Activated CD8-positive, alpha-beta T cell treated with anti-CD3 and anti-CD28 coated beads for 36 hours (primary cell): ENCODE data around the gene CCDC159. TPM values are rescaled to one million over a fixed set of nuclear protein-coding genes. Genes with fewer than 3 reads are reported as not detected.
A peak's percentile ranks its signal among the peaks of the same experiment; 100 is the strongest.

Experiments used
- ATAC-seq: fragments of 200-7000 bp; cut with Tn5 transposase; one replicate; pipeline ENCODE4 v1.10.0; 2021; ENCODE audit warnings: mild to moderate bottlenecking, moderate library complexity
- CTCF ChIA-PET: fragments of 350-600 bp; sonication (Branson Sonifier 250); formaldehyde crosslinking; loops from one replicate; lab custom pipeline; 2021; ENCODE audit warnings: antibody characterized with exemption; lab: Charles Lee
- POLR2A ChIA-PET: fragments of 350-600 bp; sonication (Branson Sonifier 250); formaldehyde crosslinking; loops from one replicate; lab custom pipeline; 2021; ENCODE audit warnings: antibody characterized with exemption; lab: Charles Lee
- DNase-seq: peaks from one replicate; pipeline ENCODE4 v3.0.0-alpha.2; 2020
- H3K27ac Mint-ChIP-seq: one replicate; pipeline ENCODE4 v1.8.0; 2021; ENCODE audit warnings: mild to moderate bottlenecking, mixed read lengths
- H3K27me3 Mint-ChIP-seq: one replicate; pipeline ENCODE4 v1.8.0; 2021; ENCODE audit warnings: mixed read lengths
- H3K36me3 Mint-ChIP-seq: one replicate; pipeline ENCODE4 v1.8.0; 2021; ENCODE audit warnings: low read depth, mixed read lengths
- H3K4me1 Mint-ChIP-seq: one replicate; pipeline ENCODE4 v1.8.0; 2021; ENCODE audit warnings: low read depth, mixed read lengths
- H3K4me3 Mint-ChIP-seq: one replicate; pipeline ENCODE4 v1.8.0; 2021; ENCODE audit warnings: mild to moderate bottlenecking, moderate library complexity, mixed read lengths
- H3K9me3 Mint-ChIP-seq: one replicate; pipeline ENCODE4 v1.8.0; 2021; ENCODE audit warnings: mixed read lengths
- intact Hi-C: fragments of 100-400 bp; cut with micrococcal nuclease; formaldehyde crosslinking; loops from one replicate; pipeline ENCODE4 v1.10.0; 2022
- total RNA-seq, 2 experiments: library from RNA; stranded (reverse); gene quantifications; one replicate each; pipeline ENCODE4 v1.2.3, GENCODE V29; 2021
- TF ChIP-seq, protein P1 (sequence below): fragments of 200-600 bp; IDR thresholded peaks from one replicate; pipeline ENCODE4 v1.8.0; 2022; ENCODE audit warnings: antibody characterized with exemption, mild to moderate bottlenecking

Gene CCDC159
- 10 to 100 TPM in 1 of 2 experiments, 1 to 10 TPM in 1; 9.7 to 10.5 TPM for total RNA-seq

DNA sequence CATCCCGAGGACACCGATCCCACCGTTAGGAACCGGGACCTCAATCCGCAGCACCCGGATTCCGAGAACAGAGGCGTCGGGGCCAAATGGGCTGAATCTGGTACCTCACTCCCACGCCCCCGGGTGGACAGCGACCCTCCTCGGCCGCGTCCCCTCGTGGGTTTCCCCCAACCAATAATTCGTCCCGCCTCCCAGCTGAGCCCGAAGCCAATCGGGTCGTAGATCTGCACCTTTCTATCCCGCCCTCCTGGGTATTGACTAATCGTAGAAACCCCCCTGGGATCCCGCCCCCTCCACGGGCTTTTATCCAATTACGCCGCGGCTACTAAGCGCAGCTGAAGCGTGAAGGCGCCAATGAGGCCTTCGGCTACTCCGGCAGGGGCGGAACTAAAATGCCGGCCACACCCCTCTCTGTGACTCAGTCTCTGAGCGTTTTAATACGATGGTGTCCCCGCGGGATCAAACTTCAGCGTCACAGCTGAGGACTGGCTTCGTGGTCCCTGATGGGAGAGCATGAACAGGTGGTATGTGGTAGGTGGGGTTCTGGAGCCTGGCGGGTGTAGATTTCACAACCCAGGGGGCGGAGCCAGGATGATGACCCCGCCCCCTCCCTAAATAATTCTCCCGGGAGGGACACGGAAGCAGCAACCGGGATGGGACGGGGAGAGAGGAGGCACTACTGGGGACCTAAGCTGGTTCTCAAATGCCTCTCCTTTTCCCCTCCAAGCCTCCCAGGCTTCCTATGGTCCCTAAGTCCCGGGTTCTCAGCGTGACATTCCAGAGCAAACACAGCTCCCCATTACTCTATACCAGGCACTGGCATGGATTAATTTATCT lies at the start of gene CCDC159, which contains the start of gene TMEM205:
CCDC159 (plus strand) TSS at position 416 of the 837 bp plus-strand sequence; CDS start at position 504, 88 bp downstream.
TMEM205 (minus strand) TSS at position 165 of the 837 bp plus-strand sequence. CDS start 649 bp downstream, outside the sequence.
- DNase-seq (peak; percentile 100), ATAC-seq (peak; percentile 97)
- ChIA-PET POLR2A (interaction anchor here (0.7 to 1.9 kb wide), 3 partner anchors 23 to 135 kb away, joined by 3 to 9 read pairs (median 3); partner anchors contain the start of genes ELAVL3 and SWSAP1), CTCF (interaction anchor here (0.8 to 1.5 kb wide), 11 partner anchors 22 to 136 kb away, joined by 3 to 8 read pairs (median 3); partner anchors contain the start of genes ODAD3, PRKCSH and SWSAP1)
- intact Hi-C loops = no loop called here
- H3K36me3 Mint-ChIP-seq = peaks cover 11% of the 10 kb centered on the region
- H3K9me3 Mint-ChIP-seq = peaks cover 8% of the 10 kb centered on the region
- H3K4me3 Mint-ChIP-seq = peak within 1 kb of the TSS; percentile 97
- peaks cover 24% of the 10 kb centered on the region for H3K4me1 Mint-ChIP-seq
- TF ChIP-seq, protein P1, sequence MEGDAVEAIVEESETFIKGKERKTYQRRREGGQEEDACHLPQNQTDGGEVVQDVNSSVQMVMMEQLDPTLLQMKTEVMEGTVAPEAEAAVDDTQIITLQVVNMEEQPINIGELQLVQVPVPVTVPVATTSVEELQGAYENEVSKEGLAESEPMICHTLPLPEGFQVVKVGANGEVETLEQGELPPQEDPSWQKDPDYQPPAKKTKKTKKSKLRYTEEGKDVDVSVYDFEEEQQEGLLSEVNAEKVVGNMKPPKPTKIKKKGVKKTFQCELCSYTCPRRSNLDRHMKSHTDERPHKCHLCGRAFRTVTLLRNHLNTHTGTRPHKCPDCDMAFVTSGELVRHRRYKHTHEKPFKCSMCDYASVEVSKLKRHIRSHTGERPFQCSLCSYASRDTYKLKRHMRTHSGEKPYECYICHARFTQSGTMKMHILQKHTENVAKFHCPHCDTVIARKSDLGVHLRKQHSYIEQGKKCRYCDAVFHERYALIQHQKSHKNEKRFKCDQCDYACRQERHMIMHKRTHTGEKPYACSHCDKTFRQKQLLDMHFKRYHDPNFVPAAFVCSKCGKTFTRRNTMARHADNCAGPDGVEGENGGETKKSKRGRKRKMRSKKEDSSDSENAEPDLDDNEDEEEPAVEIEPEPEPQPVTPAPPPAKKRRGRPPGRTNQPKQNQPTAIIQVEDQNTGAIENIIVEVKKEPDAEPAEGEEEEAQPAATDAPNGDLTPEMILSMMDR = no peak
- no peaks in the 10 kb centered on the region for H3K27me3 Mint-ChIP-seq
- peak within 1 kb of the TSS; percentile 92 for H3K27ac Mint-ChIP-seq

GRCh38 chr19:11299946-11300810 lies 46.1 kb upstream of the CCDC159 start:
- TF ChIP-seq, protein P1 = no peak
- no peaks in the 10 kb centered on the region for H3K36me3 Mint-ChIP-seq
- ATAC-seq (no peak), DNase-seq (no peak)
- CTCF ChIA-PET = interaction anchor here (1.0 kb wide), 1 partner anchor 81 kb away, joined by 3 read pairs; no protein-coding TSS in a partner anchor
- H3K4me3 Mint-ChIP-seq = no peak overlapping the region
- H3K9me3 Mint-ChIP-seq = no peaks in the 10 kb centered on the region
- intact Hi-C loops = loop anchor here (10.0 kb wide), 1 partner anchor 175 kb away; no protein-coding TSS in a partner anchor
- H3K4me1 Mint-ChIP-seq = no peaks in the 10 kb centered on the region
- H3K27me3 Mint-ChIP-seq = peaks cover 1% of the 10 kb centered on the region
- H3K27ac Mint-ChIP-seq = no peak overlapping the region
- POLR2A ChIA-PET = no interaction called here

- H3K9me3 Mint-ChIP-seq = no peaks in the 10 kb centered on the region
- TF ChIP-seq, protein P1 = no peak
- ATAC-seq (no peak), DNase-seq (no peak)
- ChIA-PET POLR2A (no interaction called here), CTCF (no interaction called here)
- H3K27ac Mint-ChIP-seq = no peak overlapping the region
- intact Hi-C loops = no loop called here
- no peaks in the 10 kb centered on the region for H3K4me1 Mint-ChIP-seq
- no peak overlapping the region for H3K4me3 Mint-ChIP-seq
- peaks cover 1% of the 10 kb centered on the region for H3K27me3 Mint-ChIP-seq
- H3K36me3 Mint-ChIP-seq = no peaks in the 10 kb centered on the region
Measured at GRCh38 chr19:11300811-11301120, 45.6 kb upstream of the CCDC159 start.

- no peak for ATAC-seq
- no peak overlapping the region for H3K4me3 Mint-ChIP-seq
- no peak overlapping the region for H3K27ac Mint-ChIP-seq
- H3K4me1 Mint-ChIP-seq = no peaks in the 10 kb centered on the region
- H3K27me3 Mint-ChIP-seq = peaks cover 4% of the 10 kb centered on the region
- TF ChIP-seq, protein P1 = no peak
- CTCF ChIA-PET = interaction anchor here (1.3 to 1.7 kb wide), 2 partner anchors 11 to 178 kb away, joined by 4 to 5 read pairs; no protein-coding TSS in a partner anchor
- intact Hi-C loops = no loop called here
- no peaks in the 10 kb centered on the region for H3K9me3 Mint-ChIP-seq
- POLR2A ChIA-PET = no interaction called here
- no peak for DNase-seq
- no peaks in the 10 kb centered on the region for H3K36me3 Mint-ChIP-seq
Measured at GRCh38 chr19:11304936-11305335, 41.4 kb upstream of the CCDC159 start.
